HEK293 (cell line): ENCODE measurements around the gene CCDC117.

Experiments
- ZNF529 ChIP-seq: fragments of 450-650 bp; formaldehyde crosslinking; IDR thresholded peaks from 2 replicates; pipeline ENCODE4 v1.5.1; 2017; ENCODE audit warnings: missing genetic modification characterization, missing biosample characterization; ENCODE audit not compliant: insufficient replicate concordance
- TF ChIP-seq, protein P1 (sequence below): fragments of 450-650 bp; formaldehyde crosslinking; IDR thresholded peaks from 2 replicates; pipeline ENCODE4 v1.5.1; 2016; ENCODE audit warnings: missing biosample characterization, missing genetic modification characterization

DNA sequence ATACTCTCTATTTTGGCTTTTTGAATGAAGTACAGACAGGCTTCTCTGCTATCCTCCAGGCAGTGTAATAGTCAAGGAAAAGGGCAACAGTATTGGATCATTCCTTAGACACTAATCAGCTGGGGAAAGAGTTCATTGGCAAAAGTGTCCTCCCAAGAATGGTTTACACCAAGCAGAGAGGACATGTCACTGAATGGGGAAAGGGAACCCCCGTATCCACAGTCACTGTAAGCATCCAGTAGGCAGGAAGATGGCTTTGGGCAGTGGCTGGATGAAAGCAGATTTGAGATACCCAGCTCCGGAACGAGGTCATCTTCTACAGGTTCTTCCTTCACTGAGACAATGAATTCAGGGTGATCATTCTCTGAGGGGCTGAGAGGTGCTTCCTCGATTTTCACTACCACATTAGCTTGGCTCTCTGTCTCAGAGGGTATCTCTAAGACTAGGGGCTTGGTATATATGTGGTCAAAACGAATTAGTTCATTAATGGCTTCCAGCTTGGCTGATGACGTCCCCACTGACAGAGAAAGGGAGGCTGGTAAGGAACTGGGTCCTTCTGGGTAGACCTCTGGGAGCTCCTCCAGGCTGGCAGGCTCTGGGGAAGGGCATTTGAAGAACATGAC is 22.7 kb downstream of the CCDC117 start:
- TF ChIP-seq, protein P1, sequence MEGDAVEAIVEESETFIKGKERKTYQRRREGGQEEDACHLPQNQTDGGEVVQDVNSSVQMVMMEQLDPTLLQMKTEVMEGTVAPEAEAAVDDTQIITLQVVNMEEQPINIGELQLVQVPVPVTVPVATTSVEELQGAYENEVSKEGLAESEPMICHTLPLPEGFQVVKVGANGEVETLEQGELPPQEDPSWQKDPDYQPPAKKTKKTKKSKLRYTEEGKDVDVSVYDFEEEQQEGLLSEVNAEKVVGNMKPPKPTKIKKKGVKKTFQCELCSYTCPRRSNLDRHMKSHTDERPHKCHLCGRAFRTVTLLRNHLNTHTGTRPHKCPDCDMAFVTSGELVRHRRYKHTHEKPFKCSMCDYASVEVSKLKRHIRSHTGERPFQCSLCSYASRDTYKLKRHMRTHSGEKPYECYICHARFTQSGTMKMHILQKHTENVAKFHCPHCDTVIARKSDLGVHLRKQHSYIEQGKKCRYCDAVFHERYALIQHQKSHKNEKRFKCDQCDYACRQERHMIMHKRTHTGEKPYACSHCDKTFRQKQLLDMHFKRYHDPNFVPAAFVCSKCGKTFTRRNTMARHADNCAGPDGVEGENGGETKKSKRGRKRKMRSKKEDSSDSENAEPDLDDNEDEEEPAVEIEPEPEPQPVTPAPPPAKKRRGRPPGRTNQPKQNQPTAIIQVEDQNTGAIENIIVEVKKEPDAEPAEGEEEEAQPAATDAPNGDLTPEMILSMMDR (tag by site-specific recombination), result no peak
- no peak for TF ChIP-seq ZNF529 (tag by site-specific recombination)
